OCI-M1 (cell line): ENCODE results near the gene ZFR2.
"Not testable (repeated sequence)": the region's sequence is repeated elsewhere in the genome, so short reads cannot be mapped to it uniquely, and the experiment has no call there.

Experiments used
- DNase-seq: peaks from one replicate; lab custom pipeline; 2025; lab: John Stamatoyannopoulos, UW

The ZFR2 gene

GRCh38 chr19:3771000-3771905 is 97.6 kb downstream of the ZFR2 start:
- no peak for DNase-seq

- DNase-seq, result no peak
Observed at GRCh38 chr19:3770136-3770999, 98.5 kb downstream of the ZFR2 start.

- DNase-seq, result no peak
Observed at GRCh38 chr19:3769494-3769893, 99.3 kb downstream of the ZFR2 start.

DNA sequence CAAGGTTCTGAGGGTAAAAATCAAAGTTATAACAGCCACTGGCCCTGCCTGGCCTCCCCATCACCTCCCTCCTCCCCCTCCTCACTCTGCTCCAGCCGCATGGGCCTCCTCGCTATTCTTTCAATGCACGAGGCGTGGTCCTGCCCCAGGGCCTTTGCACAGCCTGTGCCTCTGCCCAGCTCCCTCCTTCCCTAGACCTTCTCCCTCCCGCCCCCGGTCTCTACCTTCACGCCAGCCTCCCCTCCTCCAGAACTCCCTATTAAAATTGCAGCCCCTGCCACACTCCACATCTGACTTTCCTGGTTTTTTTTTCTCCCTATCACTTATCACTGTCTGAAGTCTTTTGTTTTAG is 100.1 kb downstream of the ZFR2 start:
- no peak for DNase-seq

GRCh38 chr19:3768015-3768747 is 100.7 kb downstream of the ZFR2 start:
- no peak for DNase-seq

DNA sequence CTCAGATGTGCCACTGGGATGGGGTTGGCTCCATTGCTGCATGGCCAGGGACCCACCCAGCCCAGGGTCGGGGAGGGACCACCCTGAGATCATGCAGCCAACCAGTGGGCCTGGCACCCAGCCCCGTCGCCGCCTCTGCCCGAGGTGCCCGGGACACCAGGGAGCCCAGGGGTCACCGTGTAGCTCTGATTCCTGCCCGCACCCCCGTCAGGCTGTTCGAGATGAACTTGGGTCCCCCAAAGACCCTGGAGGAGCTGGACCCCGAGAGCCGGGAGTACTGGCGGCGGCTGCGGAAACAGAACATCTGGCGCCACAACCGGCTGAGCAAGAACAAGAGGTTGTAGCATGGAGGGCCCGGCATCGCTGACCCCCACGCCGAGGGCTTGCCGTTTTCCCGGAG is 101.8 kb downstream of the ZFR2 start:
- no peak for DNase-seq

- DNase-seq, result no peak
Observed at GRCh38 chr19:3766520-3766919, 102.3 kb downstream of the ZFR2 start.

GRCh38 chr19:3765757-3766156 is 103.1 kb downstream of the ZFR2 start:
- DNase-seq, result not testable (repeated sequence)

DNA sequence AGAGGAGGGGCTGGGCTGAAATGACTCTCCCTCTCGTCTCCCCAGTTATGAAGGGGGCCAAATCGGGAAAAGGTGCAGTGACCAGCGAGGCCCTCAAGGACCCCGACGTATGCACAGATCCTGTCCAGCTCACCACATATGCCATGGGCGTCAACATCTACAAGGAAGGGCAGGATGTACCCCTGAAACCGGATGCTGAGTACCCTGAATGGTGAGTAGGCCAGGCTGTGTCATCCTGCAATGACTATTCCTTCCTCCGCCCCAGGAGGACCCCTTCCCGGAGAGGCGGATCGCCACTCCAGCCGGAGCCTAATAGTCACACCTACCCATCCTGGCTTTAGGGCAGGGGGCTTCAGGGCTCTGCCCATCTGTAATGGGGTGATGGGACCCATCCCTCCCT is 103.7 kb downstream of the ZFR2 start:
- no peak for DNase-seq

DNA sequence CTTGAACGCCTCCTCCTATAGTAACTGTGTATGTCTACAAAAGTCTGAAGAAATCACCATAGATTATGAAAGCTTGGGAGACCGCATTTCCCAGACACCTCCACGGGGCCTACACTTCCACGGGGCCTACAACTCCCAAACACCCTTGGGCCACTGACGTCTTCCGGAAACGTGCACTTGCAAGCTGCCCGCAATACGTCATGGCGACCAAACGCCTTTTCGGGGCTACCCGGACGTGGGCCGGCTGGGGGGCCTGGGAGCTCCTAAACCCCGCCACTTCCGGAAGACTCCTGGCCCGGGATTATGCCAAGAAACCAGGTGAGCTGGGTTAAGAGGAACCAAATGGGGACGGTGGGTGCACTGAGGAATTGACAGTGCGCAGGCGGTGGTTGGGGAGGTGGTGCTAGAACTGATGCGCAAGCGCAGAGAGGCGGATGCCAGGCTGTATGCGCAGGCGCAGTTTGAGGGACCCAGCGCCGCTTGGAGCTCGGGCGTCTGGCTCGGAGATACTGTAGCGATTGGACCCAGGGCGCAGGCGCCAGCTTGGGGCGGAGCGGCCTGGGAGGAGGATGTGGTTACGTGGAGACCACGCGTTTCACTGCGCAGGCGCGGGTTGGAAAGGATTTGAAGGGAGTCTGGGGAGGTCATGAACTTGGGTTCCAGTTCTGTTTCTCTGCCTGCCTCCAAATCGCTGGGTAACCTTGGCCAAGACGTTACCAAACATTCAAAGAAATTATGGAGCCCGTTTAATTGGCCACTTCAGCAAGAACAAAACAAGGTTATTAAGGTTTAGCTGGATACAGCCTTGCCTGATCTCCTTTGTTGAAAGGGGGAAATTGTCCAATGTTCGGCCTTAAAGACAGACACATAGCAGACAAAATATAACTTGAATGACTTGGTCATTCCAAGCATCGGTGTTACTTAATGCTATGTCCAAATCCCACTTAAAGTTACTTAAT is 106.1 kb downstream of the ZFR2 start, which contains the start of gene MRPL54:
MRPL54 (plus strand) TSS at position 182 of the 959 bp plus-strand sequence; CDS start at position 201, 19 bp downstream.
- peak; percentile 98 for DNase-seq

DNA sequence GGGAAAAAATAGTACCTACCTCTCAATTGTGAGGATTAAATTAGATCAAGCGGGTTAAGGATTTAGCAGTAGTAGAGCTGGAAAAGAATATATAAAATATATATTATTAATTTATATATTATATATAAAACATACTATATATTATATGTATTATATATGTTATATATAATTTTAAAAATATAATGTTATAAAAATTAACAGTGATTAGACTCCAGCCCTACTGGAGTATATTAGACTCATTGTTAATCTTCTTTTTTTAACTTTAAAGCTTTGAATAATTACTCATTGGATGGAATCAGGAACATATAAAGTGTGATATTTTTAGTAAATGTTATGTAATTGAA is 106.7 kb downstream of the ZFR2 start:
- no peak for DNase-seq

GRCh38 chr19:3761382-3762129 is 107.3 kb downstream of the ZFR2 start, which contains the start of gene APBA3:
Gene APBA3, minus strand, starts transcription at chr19:3761692. Its CDS starts 1,428 bp downstream, at chr19:3760264.
- DNase-seq, result peak; percentile 92

GRCh38 chr19:3760871-3761361 is 107.9 kb downstream of the ZFR2 start:
- DNase-seq, result peak; percentile 33

DNA sequence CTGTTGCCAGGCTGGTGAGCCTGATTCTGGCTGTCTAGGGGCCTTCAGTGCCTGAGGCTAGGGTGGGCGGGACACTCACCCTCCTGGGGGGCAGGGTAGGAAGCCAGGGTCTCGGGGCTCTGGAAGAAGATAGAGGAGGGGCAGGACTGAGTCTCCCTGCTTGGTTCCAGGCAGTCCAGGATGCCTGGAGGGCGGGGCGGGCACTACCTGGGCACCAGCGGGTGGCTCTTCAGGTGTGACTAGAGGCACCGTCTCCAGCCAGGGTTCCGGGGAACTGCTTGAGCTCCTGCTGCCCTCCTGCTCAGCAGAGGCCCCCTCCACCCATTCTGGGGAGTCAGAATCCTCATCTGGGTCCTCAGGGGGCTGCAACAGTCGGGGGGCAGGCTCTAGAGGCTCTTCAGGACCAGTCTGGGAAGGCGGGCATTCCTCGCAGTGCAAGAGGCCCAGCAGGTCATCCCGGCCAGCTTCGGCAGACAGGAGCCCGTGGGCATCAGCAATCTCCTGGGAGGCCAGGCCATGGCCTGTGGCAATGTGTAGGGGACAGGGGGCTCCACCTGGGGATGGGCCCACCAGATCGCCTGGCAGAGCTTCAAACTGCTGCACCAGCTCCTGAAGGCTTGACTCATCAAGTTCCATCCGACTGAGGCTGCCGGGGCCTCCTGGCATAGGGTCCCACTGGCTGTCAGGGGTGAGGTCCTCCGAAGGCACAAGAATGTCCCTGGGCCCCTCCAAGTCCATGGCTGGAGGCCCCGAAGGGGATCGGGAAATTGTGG is 109.2 kb downstream of the ZFR2 start:
- no peak for DNase-seq

- not testable (repeated sequence) for DNase-seq
Observed at GRCh38 chr19:3758297-3758696, 110.5 kb downstream of the ZFR2 start.

GRCh38 chr19:3757705-3758104 is 111.1 kb downstream of the ZFR2 start:
- DNase-seq, result not testable (repeated sequence)
